Stimulated activated CD8-positive, alpha-beta memory T cell treated with anti-CD3 and anti-CD28 coated beads, Interleukin-4, amount 100 ng/mL, for 1 hour (primary cell): ENCODE data around the gene USP34.
"Not testable (repeated sequence)": the region's sequence is repeated elsewhere in the genome, so short reads cannot be mapped to it uniquely, and the experiment has no call there.

Experiments used
- DNase-seq, 2 donors: peaks; one replicate each; pipeline ENCODE4 v3.0.0-alpha.2; 2020; ENCODE audit warnings: low read depth in 2 of 2, low spot score in 1 of 2

The USP34 gene

DNA sequence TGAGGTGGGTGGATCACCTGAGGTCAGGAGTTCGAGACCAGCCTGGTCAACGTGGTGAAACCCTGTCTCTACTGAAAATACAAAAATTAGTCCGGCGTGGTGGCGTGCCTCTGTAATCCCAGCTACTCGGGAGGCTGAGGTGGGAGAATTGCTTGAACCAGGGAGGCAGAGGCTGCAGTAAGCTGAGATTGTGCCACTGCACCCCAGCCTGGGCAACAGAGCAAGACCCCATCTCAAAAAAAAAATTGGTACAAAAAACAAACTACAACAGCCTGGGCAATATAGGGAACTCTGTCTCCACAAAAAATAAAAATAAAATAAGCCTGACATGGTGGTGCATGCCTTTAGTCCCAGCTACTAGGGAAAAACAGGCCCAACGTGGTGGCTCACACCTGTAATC lies 305.8 kb downstream of the USP34 start:
- not testable (repeated sequence) for DNase-seq

DNA sequence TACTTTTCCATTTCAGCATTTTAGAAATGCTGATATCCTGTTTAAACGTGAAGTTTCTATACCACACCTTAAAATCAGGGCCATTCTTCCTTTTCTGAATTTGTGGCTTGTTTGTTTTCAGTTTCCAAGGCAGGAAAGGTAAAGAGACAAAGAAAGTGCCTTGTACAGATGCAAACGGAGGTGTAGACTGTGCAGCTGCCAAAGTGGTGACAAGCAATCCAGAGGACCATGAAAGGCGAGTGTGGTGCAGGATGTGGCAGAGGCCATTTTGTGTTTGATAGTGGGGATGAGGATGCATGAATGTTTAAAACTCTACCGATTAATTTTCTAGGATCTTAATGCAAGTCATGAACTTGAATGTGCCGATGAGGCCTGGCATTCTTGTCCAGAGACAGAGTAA lies 308.2 kb downstream of the USP34 start:
- no peak for DNase-seq

DNA sequence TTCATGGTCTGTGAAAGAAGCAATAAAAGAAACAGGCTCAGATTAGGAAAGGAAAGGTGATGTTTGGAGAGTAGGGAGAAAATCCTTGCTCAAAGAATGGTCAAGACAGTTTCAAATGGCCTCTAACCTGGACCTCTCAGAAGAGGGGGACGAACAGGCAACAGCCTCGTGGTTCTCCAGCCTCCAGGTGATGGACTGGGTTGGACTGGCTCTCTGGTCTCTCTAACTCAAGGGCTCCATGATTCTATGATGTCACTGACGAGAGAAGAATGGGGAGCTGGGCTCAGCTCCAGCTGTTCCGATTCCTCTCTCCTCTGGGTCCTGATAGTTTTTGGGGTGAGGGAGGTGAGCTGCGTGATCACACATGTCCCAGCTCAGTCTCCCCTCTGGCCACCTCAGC lies 309.0 kb downstream of the USP34 start, which contains the start of gene C2orf74:
C2orf74 (plus strand) TSS at position 301 of the 400 bp plus-strand sequence. CDS start 327 bp downstream, outside the sequence.
- DNase-seq, result no peak

DNA sequence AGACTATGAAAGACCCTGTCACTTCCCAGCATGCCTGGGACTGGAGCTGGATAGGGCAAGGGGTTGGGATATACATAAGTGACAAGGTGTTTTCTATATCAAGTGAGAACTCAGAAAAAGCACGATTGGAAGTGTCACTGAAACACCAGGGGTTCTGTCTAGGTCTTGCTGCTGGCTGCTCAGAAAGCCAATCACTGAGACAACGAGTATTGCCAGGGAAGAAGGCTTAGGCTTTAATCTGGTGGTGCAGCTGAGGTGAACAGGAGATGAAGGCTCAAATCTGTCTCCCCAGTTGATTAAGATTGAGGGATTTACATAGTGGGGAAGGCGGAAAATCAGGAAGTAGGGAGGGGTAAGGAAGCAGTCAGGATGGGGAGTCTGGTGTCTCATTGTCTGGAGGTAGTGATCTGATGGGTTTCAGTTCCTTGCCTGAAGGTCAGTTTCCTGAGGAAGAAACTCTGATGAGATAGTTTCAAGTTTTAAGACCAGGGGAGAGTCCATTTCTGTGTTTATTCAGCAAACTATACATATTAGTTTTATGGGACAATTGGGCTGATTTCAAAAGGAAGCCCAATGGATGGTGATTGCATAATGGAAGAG lies 312.4 kb downstream of the USP34 start:
- no peak for DNase-seq

DNA sequence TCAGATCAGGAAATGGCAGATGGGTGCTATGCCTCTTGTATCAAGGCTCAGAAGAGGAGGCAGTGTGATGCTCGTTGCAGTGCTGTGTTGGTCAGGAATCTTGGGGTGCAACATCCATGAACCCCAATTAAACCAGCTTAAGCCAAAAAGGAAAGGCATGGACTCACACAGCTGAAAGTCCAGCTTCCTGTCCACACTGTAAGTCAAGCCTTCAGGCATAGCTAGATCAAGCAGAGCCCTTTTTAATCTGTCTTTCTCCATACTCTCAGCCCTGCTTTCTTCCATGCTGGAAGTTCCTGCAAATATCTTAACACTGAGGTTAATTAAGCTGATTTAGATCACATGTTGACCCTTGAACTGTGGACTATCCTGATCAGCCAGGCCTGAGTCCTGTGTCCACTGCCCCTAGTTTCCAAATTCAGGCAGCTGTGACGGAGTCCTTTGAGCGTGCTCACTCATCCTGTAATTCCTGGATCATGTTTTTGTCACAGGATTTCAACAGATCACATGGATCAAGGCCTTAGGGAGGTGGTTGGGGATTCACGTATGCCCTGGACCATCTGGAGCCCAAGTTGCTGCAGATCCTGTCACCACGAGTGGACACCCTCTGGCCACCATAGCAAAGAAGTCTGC lies 313.4 kb downstream of the USP34 start:
- no peak for DNase-seq

DNA sequence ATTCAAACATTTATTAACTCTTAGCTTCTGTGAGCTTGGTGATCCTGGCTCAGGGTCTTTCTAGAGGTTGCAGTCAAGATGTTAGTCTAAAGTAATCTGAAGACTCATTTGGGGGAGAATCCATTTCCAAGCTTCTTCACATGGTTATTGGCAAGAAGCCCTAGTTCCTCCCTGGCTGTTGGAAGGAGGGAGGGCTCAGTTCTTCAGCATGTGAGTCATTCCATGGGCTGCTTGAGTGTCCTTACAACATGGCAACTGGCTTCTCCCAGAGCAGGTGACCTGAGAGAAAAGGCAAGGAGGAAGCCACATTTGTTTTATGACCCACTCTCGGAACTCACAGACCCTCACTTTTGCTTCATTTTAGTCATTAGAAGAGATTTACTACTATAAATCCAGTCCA lies 319.5 kb downstream of the USP34 start:
- DNase-seq, result no peak

DNA sequence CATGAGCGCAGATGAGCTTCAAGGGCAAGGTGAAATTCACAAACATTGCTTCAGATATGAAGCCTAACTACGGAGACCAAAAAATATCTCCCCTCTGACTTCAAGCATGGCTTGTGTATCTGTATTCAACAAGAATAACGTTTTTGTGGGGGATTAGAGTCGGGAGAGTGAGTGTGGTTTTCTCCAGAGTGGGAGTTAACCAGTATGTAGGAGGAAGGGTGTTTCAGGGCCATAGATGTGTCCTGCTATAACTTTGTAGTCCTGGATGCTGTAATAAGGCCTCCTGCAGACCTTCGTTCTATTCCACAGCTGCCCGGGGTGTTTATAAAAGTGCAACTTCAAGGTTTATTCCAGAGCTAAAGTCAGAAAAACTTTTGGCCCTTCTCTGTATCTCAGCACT lies 321.8 kb downstream of the USP34 start:
- no peak for DNase-seq

DNA sequence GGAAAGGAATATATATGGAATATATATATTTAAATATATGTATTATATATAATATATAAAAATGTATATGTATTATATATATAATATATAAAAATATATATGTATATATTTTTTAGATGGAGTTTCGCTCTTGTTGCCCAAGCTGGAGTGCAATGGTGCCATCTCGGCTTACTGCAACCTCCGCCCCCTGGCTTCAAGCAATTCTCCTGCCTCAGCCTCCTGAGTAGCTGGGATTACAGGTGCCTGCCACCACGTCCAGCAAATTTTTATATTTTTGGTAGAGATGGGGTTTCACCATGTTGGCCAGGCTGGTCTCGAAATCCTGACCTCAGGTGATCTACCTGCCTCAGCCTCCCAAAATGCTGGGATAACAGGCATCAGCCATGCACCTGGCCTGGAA lies 322.8 kb downstream of the USP34 start:
- DNase-seq, result not testable (repeated sequence)

DNA sequence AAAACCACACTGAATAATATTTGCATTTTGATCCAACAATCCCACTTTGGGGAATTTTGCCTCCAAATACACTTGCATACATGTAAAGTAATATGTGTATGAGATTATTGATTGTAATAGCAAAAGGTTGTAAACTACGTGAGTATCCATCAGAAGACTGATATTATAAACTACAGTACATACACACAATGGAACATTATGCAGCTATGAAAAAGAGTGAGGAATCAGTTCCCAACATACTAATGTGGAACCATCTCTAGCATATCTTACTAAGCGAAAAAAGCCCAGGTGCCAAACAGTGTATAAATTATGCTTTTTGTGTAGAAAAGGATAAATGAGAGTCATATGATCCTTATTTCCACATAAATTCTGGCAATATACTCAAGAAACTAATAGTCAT lies 324.9 kb downstream of the USP34 start:
- DNase-seq, result no peak

DNA sequence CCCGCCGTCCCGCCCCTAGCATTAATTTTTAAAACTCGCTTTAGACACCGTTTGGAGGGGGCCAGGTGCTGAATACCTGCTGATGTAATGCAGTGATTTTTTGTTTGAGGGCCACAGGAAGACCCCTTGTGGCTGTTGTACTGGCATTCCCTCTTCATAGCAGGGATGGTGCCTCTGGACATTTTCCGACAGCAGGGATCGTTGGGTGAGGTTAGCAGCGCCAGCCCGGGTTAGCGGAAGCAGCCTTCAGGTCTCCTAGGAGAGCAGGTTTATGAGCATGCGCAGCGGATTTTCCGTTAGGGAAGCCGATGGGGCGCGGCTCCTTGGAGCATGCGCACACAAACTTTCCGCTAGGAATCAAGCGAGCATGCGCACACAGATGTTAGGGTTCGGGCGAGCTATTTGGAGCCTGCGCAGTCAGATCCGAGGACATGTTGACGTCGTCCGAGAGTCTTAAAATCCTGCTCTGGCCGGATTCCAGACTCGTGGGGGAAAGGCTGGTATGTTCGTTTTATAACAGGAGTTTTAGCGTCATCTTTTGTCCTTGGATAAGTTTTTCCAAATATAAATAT lies 326.1 kb downstream of the USP34 start:
- DNase-seq, result peak; percentile 71 to 90

DNA sequence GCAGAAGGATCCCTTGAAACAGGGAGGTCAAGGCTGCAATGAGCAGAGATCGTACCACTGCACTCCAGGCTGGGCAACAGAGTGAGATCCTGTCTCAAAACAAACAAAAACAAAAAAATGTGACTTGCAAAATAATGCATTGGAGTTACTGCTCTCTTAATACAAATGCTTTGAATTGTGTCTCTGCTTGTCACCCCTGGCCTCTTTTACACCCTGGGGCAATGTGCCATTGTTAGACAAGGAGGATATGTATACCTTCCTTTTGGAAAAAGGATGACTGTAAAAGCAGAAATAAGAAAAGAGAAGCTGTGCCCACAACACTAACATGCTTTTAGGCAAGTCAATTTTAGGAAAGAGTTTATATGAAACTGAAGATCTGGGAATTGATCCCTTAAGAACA lies 329.7 kb downstream of the USP34 start:
- no peak for DNase-seq

DNA sequence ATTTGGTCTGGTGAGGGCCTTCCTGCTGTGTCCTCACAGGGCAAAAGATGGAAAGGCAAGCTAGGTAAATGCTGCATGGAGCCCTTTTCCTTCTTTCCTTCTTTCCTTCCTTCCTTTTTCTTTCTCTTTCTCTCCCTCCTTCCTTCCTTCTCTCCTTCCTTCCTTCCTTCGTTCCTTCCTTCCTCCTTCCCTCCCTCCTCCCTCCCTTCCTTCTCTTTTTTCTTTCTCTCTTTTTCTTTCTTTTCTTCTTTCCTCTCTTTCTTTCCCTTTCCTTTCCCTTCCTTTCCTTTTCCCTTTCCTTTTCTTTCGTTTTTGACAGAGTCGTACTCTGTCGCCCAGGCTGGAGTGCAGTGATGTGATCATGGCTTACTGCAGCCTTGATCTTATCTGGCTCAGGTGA lies 332.0 kb downstream of the USP34 start:
- no peak for DNase-seq
